Breast epithelium (tissue), 4 donors: ENCODE measurements around the gene TBC1D32. TPM values are rescaled to one million over a fixed set of nuclear protein-coding genes. Genes with fewer than 3 reads are reported as not detected.

Experiments
- DNase-seq, 2 donors: peaks; one replicate each; pipeline ENCODE4 v3.0.0-alpha.2; 2019; ENCODE audit warnings: low spot score in 2 of 2
- H3K27ac ChIP-seq, 2 donors: fragments of 200-600 bp; sonication (generic) in 1 of 2; one replicate each; pipeline ENCODE4 v1.5.1; 2016 to 2019; ENCODE audit warnings: mild to moderate bottlenecking in 1 of 2
- H3K27me3 ChIP-seq, 2 donors: fragments of 200-600 bp; sonication (generic) in 1 of 2; one replicate each; pipeline versions ENCODE4 v1.5.1 to v1.6.0; 2017 to 2019; ENCODE audit warnings: control low read depth in 1 of 2, mild to moderate bottlenecking in 1 of 2
- H3K36me3 ChIP-seq: fragments of 200-600 bp; one replicate; pipeline ENCODE4 v1.5.1; 2019
- H3K4me1 ChIP-seq, 2 donors: fragments of 200-600 bp; sonication (generic); one replicate each; pipeline ENCODE4 v1.5.1; 2016 to 2019; ENCODE audit warnings: control low read depth in 1 of 2
- H3K4me3 ChIP-seq, 3 donors: fragments of 200-600 bp; sonication (generic); 1 replicate in 2 of 3; 2 replicates in 1 of 3; pipeline ENCODE4 v1.5.1; 2016 to 2019; ENCODE audit warnings: mild to moderate bottlenecking in 3 of 3, moderate library complexity in 2 of 3
- H3K9me3 ChIP-seq, 2 donors: fragments of 200-600 bp; sonication (generic) in 1 of 2; one replicate each; pipeline ENCODE4 v1.5.1; 2016 to 2019; ENCODE audit warnings: control low read depth in 1 of 2
- CTCF ChIP-seq, 3 donors: fragments of 450-650 bp; IDR thresholded peaks; one replicate each; pipeline ENCODE4 v1.5.1; 2016 to 2017; ENCODE audit warnings: antibody characterized with exemption in 3 of 3, mild to moderate bottlenecking in 3 of 3, moderate library complexity in 3 of 3
- POLR2A ChIP-seq: fragments of 450-650 bp; IDR thresholded peaks from one replicate; pipeline ENCODE4 v1.6.1; 2016; ENCODE audit warnings: antibody characterized with exemption, mild to moderate bottlenecking, moderate library complexity
- POLR2AphosphoS5 ChIP-seq, 3 donors: sonication (generic); formaldehyde crosslinking; IDR thresholded peaks; one replicate each; pipeline ENCODE4 v1.6.1; 2017; ENCODE audit warnings: antibody characterized with exemption in 3 of 3
- intact Hi-C: fragments of 100-400 bp; cut with DNase I; formaldehyde crosslinking; loops from one replicate; pipeline ENCODE4 v1.15.1; 2023; ENCODE audit warnings: low total_unique reads
- total RNA-seq, 3 donors: library from RNA; depleted of rRNA; stranded (reverse); fragments of >200 nt; gene quantifications; one replicate each; pipeline ENCODE4 v1.1.0, GENCODE V29; 2016

TBC1D32 gene
- total RNA-seq, 3 donors from 2014 or later: 5.8 to 26.3 (median 18.7) TPM

GRCh38 chr6:121247386-121247785 lies 86.9 kb downstream of the TBC1D32 start:
- H3K4me3 ChIP-seq: no peak overlapping the region
- H3K9me3 ChIP-seq: peaks cover 4 to 47% of the 10 kb centered on the region in 2 donors
- no peaks in the 10 kb centered on the region for H3K27me3 ChIP-seq
- no peak overlapping the region for H3K27ac ChIP-seq
- TF ChIP-seq CTCF (IDR thresholded peaks at IDR 0.05) (no peak), POLR2A (no peak), POLR2AphosphoS5 (IDR thresholded peaks at IDR 0.05) (no peak)
- H3K4me1 ChIP-seq: no peaks in the 10 kb centered on the region
- H3K36me3 ChIP-seq: no peaks in the 10 kb centered on the region
- intact Hi-C loops: no loop called here
- DNase-seq: no peak

GRCh38 chr6:121242386-121242785 lies 91.9 kb downstream of the TBC1D32 start:
- no peak for DNase-seq
- Histone ChIP-seq H3K27me3 (no peaks in the 10 kb centered on the region), H3K9me3 (peaks cover 4 to 17% of the 10 kb centered on the region in 2 donors), H3K4me3 (no peak overlapping the region), H3K36me3 (peaks cover 6% of the 10 kb centered on the region), H3K4me1 (no peaks in the 10 kb centered on the region), H3K27ac (no peak overlapping the region)
- no peak for TF ChIP-seq CTCF (IDR thresholded peaks at IDR 0.05)
- TF ChIP-seq POLR2A: no peak
- no peak for TF ChIP-seq POLR2AphosphoS5 (IDR thresholded peaks at IDR 0.05)
- intact Hi-C loops: no loop called here

- no peak for DNase-seq
- Histone ChIP-seq H3K36me3 (peaks cover 6% of the 10 kb centered on the region), H3K27ac (no peak overlapping the region), H3K27me3 (no peaks in the 10 kb centered on the region), H3K9me3 (no peaks in the 10 kb centered on the region), H3K4me1 (no peaks in the 10 kb centered on the region), H3K4me3 (no peak overlapping the region)
- intact Hi-C loops: no loop called here
- TF ChIP-seq POLR2AphosphoS5 (IDR thresholded peaks at IDR 0.05): no peak
- TF ChIP-seq CTCF (IDR thresholded peaks at IDR 0.05): no peak
- no peak for TF ChIP-seq POLR2A
Measured at GRCh38 chr6:121237859-121238258, 96.4 kb downstream of the TBC1D32 start.

- H3K9me3 ChIP-seq: no peaks in the 10 kb centered on the region
- no peaks in the 10 kb centered on the region for H3K4me1 ChIP-seq
- intact Hi-C loops: no loop called here
- no peak for TF ChIP-seq CTCF (IDR thresholded peaks at IDR 0.05)
- TF ChIP-seq POLR2AphosphoS5 (IDR thresholded peaks at IDR 0.05): no peak
- TF ChIP-seq POLR2A: no peak
- no peak overlapping the region for H3K27ac ChIP-seq
- H3K36me3 ChIP-seq: peaks cover 6% of the 10 kb centered on the region
- DNase-seq: no peak
- no peak overlapping the region for H3K4me3 ChIP-seq
- no peaks in the 10 kb centered on the region for H3K27me3 ChIP-seq
Measured at GRCh38 chr6:121236984-121237383, 97.3 kb downstream of the TBC1D32 start.

GRCh38 chr6:121235386-121235785 lies 98.9 kb downstream of the TBC1D32 start:
- no peak for DNase-seq
- H3K36me3 ChIP-seq: peaks cover 6% of the 10 kb centered on the region
- H3K27ac ChIP-seq: no peak overlapping the region
- intact Hi-C loops: no loop called here
- H3K4me1 ChIP-seq: no peaks in the 10 kb centered on the region
- H3K4me3 ChIP-seq: no peak overlapping the region
- H3K9me3 ChIP-seq: no peaks in the 10 kb centered on the region
- no peak for TF ChIP-seq POLR2A
- no peak for TF ChIP-seq POLR2AphosphoS5 (IDR thresholded peaks at IDR 0.05)
- TF ChIP-seq CTCF (IDR thresholded peaks at IDR 0.05): no peak
- no peaks in the 10 kb centered on the region for H3K27me3 ChIP-seq
